Bronchial epithelial cell (primary cell): ENCODE measurements around the gene LAMA5. TPM values are rescaled to one million over a fixed set of nuclear protein-coding genes. Genes with fewer than 3 reads are reported as not detected.

Source experiments
- DNase-seq: peaks from one replicate; pipeline ENCODE4 v3.0.0-alpha.2; 2010; ENCODE audit warnings: low read depth
- FAIRE-seq: peaks from 2 replicates; lab custom pipeline; 2011; peaks lifted over from hg19 to GRCh38; lab: Jason Lieb, UNC
- H3K27me3 ChIP-seq: 2 replicates; pipeline ENCODE4 v1.5.1; 2011; ENCODE audit warnings: low read length; ENCODE audit not compliant: control insufficient read depth, insufficient read depth
- H3K36me3 ChIP-seq: 2 replicates; pipeline ENCODE4 v1.5.1; 2011; ENCODE audit warnings: low read length; ENCODE audit not compliant: control insufficient read depth, insufficient read depth
- H3K4me3 ChIP-seq: 2 replicates; pipeline ENCODE4 v1.5.1; 2011; ENCODE audit warnings: mild to moderate bottlenecking, low read depth, low read length, control low read depth
- CTCF ChIP-seq: IDR thresholded peaks from 2 replicates; pipeline ENCODE4 v1.5.1; 2011; ENCODE audit warnings: mild to moderate bottlenecking, moderate library complexity, low read length, control low read depth, inconsistent platforms; ENCODE audit not compliant: insufficient read depth, severe bottlenecking
- total RNA-seq: library from RNA; depleted of rRNA; stranded (reverse); fragments of >200 nt; gene quantifications from 2 replicates; pipeline ENCODE4 v1.2.1, GENCODE V29; 2014

The LAMA5 gene
- total RNA-seq, 1 donor from 2014 or later: 61.6 TPM

- peaks cover 26% of the 10 kb centered on the region for H3K36me3 ChIP-seq
- no peak for TF ChIP-seq CTCF
- DNase-seq: no peak
- no peaks in the 10 kb centered on the region for H3K27me3 ChIP-seq
- FAIRE-seq: no peak
- H3K4me3 ChIP-seq: no peak overlapping the region
Measured at GRCh38 chr20:62292108-62292507, 75.0 kb downstream of the LAMA5 start.

- FAIRE-seq (no peak), DNase-seq (no peak)
- no peak for TF ChIP-seq CTCF
- H3K27me3 ChIP-seq: no peaks in the 10 kb centered on the region
- H3K36me3 ChIP-seq: peaks cover 28% of the 10 kb centered on the region
- no peak overlapping the region for H3K4me3 ChIP-seq
Measured at GRCh38 chr20:62291251-62292066, 75.7 kb downstream of the LAMA5 start.

DNA sequence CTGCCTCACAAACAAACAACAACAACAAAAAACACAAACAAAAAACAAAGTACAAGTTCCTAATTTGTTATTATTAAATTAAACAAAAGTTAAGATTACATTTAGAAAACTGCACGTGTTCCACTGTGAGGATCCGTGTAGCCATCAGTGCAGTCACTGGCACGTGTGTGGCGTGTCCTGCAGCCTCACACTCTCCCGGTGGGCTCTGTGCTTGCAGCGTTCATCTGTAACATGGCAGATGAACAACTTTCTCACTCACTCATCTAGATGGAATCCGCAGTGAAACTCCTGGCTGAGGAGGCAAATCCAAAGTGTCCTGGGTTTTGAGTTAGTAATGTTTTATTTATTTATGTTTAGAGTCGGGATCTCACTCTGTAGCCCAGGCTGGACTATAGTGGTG is 77.2 kb downstream of the LAMA5 start:
- Histone ChIP-seq H3K4me3 (no peak overlapping the region), H3K36me3 (peaks cover 29% of the 10 kb centered on the region), H3K27me3 (no peaks in the 10 kb centered on the region)
- TF ChIP-seq CTCF: no peak
- no peak for FAIRE-seq
- no peak for DNase-seq

DNA sequence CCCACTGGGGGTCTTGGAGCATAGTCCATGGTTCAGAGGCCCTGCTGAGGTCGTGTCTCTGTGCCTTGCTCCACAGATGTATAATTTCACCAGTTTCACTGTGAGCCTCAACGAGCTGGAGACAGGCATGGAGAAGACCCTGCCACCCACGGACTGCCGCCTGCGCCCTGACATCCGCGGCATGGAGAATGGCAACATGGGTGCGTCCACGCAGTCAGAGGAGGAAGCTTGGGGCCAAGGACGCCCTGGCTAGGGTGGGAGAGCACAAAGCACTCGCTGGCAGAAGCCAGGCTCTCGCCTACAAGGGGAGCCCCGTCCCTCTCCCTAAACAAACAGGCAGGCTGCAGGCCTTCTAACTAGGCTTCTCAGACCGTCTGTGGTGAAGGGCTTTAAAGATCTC is 78.0 kb downstream of the LAMA5 start:
- H3K4me3 ChIP-seq: no peak overlapping the region
- H3K27me3 ChIP-seq: no peaks in the 10 kb centered on the region
- H3K36me3 ChIP-seq: peaks cover 26% of the 10 kb centered on the region
- TF ChIP-seq CTCF: no peak
- no peak for DNase-seq
- FAIRE-seq: no peak

- H3K4me3 ChIP-seq: no peak overlapping the region
- TF ChIP-seq CTCF: no peak
- DNase-seq (no peak), FAIRE-seq (no peak)
- no peaks in the 10 kb centered on the region for H3K27me3 ChIP-seq
- H3K36me3 ChIP-seq: peaks cover 28% of the 10 kb centered on the region
Measured at GRCh38 chr20:62288535-62289105, 78.5 kb downstream of the LAMA5 start.
